ENCODE results near the gene MS4A15. TPM values are rescaled to one million over a fixed set of nuclear protein-coding genes. Genes with fewer than 3 reads are reported as not detected.
"Not testable (repeated sequence)": the region's sequence is repeated elsewhere in the genome, so short reads cannot be mapped to it uniquely, and the experiment has no call there.

MS4A15 gene
- polyA plus RNA-seq, 10 donors, result 0.09 to 0.20 TPM; not detected in 8

DNA sequence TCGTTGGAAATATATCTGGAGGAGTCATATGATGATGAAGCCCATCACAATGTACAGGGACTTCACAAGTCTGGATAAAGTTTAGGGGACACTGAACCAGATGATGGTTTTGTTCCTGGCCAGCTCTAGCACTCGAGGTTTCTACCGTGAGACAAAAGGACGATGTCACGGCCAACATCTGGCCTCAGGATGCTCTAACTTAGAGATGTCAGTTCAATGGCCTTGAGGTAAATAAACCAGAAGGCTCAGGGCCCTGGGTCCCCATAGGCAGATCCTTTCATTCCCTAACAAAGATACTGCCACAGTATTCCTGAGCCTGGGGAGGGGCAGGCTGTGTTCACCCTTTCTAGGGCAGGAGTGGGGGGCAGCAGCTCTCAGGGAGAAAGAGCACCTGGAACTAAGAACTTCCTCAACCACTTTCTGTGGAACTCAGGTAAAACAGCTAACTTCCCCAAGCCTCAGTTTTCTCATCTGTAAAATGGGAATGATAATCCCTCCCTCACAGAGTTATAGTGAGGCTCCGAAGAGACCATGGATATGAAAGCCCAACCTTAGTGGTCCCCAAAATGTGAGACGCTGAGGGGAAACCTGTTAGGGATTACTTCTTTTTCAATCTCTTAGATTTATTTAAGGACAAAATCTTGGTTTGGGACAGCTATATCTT is 46.7 kb downstream of the MS4A15 start:
- no peak for DNase-seq

- DNase-seq, result no peak
Measured at GRCh38 chr11:60809249-60809648, 52.6 kb downstream of the MS4A15 start.

DNA sequence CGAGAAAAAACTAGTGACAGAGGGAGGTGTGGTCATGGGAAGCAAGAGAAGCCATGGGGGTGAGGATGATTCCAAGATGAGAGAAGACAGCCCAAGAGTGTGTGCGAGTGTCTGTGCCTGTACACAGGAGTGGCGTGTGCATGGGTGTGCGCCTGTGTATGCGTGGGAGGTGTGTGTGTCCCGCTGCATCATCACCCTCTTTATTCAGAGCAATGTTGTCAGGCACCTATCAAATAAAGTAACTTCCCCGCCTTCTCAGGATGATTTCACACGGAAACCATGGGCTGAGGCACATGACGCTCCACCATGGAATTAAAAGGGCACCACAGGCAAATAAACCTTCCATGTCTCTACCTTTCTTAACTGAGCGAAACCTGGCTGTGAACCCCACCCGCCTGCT is 53.0 kb downstream of the MS4A15 start:
- DNase-seq, result no peak

DNA sequence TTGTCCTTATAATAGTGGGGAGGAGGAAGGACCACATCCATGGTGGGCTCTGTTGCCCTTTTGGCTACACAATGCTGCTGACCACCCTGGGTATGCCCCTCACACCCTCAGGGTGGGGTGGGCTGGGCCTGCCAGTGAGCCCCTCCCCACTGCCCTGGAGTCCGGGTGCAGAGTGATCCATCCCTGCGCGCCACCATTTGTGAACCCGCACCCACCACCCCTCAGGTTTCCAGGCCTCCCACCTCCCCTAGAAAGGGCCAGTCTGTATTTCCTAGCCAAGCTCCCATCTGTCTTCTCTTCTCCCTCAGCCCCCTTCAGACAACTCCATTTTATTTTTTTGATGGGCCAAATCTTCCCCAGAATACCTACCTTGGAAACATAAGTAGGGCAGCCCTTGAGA is 53.5 kb downstream of the MS4A15 start:
- no peak for DNase-seq

DNA sequence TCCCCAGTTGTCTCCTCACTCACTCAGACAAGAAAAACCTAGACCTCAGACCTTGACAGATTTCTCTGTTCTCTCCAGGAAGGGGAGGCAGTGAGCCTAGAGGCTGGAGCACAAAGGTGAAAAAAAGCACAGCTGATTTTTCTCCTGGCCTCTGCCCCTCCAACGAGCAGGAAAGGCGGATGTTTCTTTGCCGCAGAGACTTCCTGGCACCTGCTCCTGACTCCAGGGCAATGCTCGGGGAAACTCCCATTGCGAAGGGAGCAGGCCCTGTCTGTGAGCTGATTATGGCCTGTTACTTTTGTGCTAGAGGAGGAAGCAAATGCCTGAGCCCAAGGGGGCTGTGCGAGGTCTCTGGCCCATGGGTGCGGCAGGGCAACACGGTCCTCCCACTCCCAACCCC is 53.9 kb downstream of the MS4A15 start:
- peak in 1 of 3 donors; percentile 16 for DNase-seq

DNA sequence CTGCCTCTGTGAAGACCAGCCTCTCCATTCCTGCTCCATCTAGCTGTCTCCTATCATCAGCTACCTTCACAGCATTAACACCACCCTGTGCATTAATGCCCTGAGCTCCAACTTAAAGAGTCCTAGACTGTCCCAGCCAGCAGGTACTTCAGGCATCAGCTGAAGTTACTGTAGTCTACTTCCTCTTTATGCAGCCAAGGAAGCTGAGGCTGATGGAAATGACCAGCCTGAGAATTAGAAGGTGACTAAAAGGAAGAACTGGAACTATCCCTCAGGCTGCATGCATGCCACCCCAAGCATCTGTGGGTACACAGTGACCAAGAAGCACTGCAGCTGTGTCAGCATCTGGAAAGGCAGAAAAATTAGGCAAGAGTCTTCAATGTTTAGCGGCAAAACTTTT is 56.7 kb downstream of the MS4A15 start:
- no peak for DNase-seq

GRCh38 chr11:60814112-60814511 is 57.4 kb downstream of the MS4A15 start:
- DNase-seq, result no peak

GRCh38 chr11:60816590-60817157 is 60.0 kb downstream of the MS4A15 start:
- no peak for DNase-seq

DNA sequence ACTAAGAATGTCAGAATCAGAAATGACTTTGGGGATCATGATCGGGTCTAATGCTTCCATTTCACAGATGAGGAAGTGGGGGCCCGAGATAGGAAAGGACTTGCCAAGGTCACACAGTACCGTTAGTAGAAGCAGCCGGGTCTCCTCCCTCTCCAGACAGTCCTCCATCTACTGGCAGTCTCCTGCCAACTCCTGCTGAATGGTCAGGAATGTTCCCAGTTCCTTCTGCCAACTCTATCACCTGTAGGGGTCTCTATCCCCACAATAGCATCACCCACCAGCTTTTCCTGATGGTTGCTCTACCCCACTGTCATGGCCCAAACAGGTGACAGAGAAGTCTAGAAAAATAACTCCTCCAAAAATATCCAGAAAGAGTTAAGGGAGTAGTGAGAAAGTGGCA is 61.4 kb downstream of the MS4A15 start:
- DNase-seq, result no peak

GRCh38 chr11:60821827-60822599 is 65.3 kb downstream of the MS4A15 start:
- no peak for DNase-seq

DNA sequence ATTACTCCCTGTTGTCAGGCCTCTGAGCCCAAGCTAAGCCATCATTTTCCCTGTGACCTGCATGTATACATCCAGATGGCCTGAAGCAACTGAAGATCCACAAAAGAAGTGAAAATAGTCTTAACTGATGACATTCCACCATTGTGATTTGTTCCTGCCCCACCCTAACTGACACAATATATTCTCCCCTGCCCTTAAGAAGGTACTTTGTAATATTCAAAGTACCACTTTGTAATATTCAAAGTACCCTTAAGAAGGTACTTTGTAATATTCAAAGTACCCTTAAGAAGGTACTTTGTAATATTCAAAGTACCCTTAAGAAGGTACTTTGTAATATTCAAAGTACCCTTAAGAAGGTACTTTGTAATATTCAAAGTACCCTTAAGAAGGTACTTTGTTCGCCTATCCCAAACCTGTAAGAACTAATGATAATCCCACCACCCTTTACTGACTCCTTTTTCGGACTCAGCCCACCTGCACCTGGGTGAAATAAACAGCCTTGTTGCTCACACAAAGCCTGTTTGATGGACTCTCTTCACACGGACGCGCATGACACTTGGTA is 67.2 kb downstream of the MS4A15 start:
- not testable (repeated sequence) for DNase-seq

DNA sequence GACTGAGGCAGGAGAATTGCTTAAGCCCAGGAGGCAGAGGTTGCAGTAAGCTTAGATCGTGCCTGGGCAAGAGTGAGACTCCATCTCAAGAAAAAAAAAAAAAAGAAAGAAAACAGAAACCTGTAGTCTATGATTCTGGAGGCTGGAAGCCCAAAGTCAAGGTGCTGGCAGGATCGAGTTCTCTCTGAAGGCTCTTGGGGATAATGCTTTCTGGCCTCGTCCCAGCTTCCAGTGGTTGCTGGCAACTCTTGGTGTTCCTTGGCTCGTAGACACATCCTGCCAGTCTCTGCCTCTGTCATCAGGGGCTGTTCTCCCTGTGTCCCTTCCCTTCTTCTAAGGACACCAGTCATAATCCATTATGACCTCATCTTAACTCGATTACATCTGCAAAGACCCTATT is 68.5 kb downstream of the MS4A15 start:
- no peak for DNase-seq

GRCh38 chr11:60825790-60826189 is 69.1 kb downstream of the MS4A15 start:
- DNase-seq, result no peak

Other genes starting within 250 kb of the MS4A15 start
- gene MS4A13, start 241.5 kb upstream of the MS4A15 start, polyA plus RNA-seq (ENCODE audit: insufficient read length in 10 of 10), result not detected
- 10 to 100 TPM in 1 of 10 donors, 1 to 10 TPM in 9; 4.0 to 12.7 (median 6.0) TPM for gene MS4A8, start 57.3 kb upstream of the MS4A15 start, polyA plus RNA-seq (ENCODE audit: insufficient read length in 10 of 10)
- gene MS4A18, start 32.1 kb upstream of the MS4A15 start, polyA plus RNA-seq (ENCODE audit: insufficient read length in 10 of 10), result not detected
- gene MS4A10, start 28.5 kb downstream of the MS4A15 start, polyA plus RNA-seq (ENCODE audit: insufficient read length in 10 of 10), result under 1 TPM in 1 of 10 donors, not detected in 9; 0.07 TPM
- gene CCDC86, start 85.2 kb downstream of the MS4A15 start, polyA plus RNA-seq (ENCODE audit: insufficient read length in 10 of 10), result 10 to 100 TPM; 14.0 to 22.8 (median 18.4) TPM
- 1 to 10 TPM in 8 of 10 donors, under 1 TPM in 2; 0.63 to 2.1 (median 1.2) TPM for gene PTGDR2, start 99.1 kb downstream of the MS4A15 start, polyA plus RNA-seq (ENCODE audit: insufficient read length in 10 of 10)
- gene ZP1, start 110.7 kb downstream of the MS4A15 start, polyA plus RNA-seq (ENCODE audit: insufficient read length in 10 of 10), result under 1 TPM in 4 of 10 donors, not detected in 6; 0.10 to 0.49 (median 0.30) TPM
- 10 to 100 TPM; 53.2 to 96.9 (median 63.3) TPM for gene PRPF19, start 149.7 kb downstream of the MS4A15 start, polyA plus RNA-seq (ENCODE audit: insufficient read length in 10 of 10)
- 100 to 1,000 TPM in 2 of 10 donors, 10 to 100 TPM in 8; 73.9 to 109 (median 94.8) TPM for gene TMEM109, start 157.3 kb downstream of the MS4A15 start, polyA plus RNA-seq (ENCODE audit: insufficient read length in 10 of 10)
- gene TMEM132A, start 167.6 kb downstream of the MS4A15 start, polyA plus RNA-seq (ENCODE audit: insufficient read length in 10 of 10), result 10 to 100 TPM; 28.4 to 46.5 (median 36.6) TPM
- 10 to 100 TPM; 16.3 to 32.1 (median 24.4) TPM for gene SLC15A3, start 195.3 kb downstream of the MS4A15 start, polyA plus RNA-seq (ENCODE audit: insufficient read length in 10 of 10)
- gene CD6, start 214.8 kb downstream of the MS4A15 start, polyA plus RNA-seq (ENCODE audit: insufficient read length in 10 of 10), result 10 to 100 TPM in 1 of 10 donors, 1 to 10 TPM in 5, under 1 TPM in 4; 0.43 to 10.6 (median 1.1) TPM

Data from muscle of back (tissue), 11 donors.